Measurements from ENCODE around the gene CFAP74.

Gene CFAP74

DNA sequence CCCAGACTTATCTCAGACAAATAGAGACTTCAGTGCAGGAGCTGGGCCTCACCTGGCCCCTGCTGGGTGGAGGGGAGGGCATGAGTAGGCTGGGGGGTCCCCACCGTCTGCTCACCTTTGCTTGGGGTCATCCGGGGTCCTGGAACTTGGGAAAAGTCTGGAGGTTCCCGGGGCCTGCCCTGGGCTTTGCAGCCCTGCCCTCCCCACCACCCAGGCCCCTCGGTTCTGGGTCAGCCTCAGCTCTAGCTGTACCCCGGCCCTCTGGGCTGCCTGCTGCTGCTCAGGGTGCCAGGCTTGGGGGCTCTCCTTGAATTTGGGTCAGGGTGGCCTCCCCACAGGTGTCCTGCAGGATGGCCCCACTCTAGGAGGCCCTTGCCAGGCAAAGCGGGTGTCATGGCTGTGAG, 82.1 kb downstream of the CFAP74 start:
- H3K27ac ChIP-seq = no peak overlapping the region
- no peak overlapping the region for H3K4me2 ChIP-seq (ENCODE audit: low read length)
- TF ChIP-seq, protein P1, sequence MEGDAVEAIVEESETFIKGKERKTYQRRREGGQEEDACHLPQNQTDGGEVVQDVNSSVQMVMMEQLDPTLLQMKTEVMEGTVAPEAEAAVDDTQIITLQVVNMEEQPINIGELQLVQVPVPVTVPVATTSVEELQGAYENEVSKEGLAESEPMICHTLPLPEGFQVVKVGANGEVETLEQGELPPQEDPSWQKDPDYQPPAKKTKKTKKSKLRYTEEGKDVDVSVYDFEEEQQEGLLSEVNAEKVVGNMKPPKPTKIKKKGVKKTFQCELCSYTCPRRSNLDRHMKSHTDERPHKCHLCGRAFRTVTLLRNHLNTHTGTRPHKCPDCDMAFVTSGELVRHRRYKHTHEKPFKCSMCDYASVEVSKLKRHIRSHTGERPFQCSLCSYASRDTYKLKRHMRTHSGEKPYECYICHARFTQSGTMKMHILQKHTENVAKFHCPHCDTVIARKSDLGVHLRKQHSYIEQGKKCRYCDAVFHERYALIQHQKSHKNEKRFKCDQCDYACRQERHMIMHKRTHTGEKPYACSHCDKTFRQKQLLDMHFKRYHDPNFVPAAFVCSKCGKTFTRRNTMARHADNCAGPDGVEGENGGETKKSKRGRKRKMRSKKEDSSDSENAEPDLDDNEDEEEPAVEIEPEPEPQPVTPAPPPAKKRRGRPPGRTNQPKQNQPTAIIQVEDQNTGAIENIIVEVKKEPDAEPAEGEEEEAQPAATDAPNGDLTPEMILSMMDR (IDR thresholded peaks at IDR 0.05) = no peak

DNA sequence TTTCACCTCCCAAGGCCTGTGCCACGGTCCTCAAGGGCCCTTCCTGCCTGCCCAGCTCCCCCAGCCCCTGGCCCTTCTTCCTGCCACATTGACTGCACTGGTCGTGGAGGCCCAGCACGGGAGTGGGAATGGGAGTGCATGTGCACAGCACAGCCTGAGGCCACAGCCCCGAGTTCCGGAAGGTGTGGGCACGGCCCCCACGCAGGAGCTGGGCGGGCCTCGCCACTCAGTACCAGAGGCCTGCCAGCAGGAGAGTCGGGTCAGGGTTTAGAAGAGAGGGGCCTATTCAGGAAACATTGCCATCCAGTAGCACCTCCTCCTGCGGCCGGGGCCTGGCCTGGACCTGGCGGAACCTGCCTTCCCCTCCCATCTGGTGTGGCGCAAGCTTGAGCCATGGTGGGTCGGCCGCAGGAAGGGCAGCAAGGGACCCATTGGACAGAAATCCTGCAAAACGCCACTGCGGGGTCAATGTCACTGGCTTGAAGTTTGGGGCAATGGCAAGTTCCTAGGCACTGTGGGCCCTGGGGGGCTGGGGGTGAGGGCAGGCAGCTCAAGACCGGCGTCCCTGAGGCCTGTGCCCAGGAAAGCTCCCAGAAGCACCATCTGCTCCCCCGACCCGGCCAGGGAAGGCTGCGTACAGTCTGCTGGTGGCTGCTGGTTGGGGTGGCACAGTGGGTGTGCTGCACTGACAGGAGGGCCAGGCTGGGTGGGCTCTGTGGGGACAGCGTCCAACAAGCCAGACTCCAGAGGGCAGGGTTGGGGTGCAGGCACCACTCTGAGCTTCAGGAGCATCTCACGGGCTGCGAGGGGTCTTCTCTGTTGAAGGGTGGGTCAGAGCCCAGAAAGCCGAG, 82.8 kb downstream of the CFAP74 start:
- no peak overlapping the region for H3K4me2 ChIP-seq (ENCODE audit: low read length)
- H3K9ac ChIP-seq = no peak overlapping the region
- no peaks in the 10 kb centered on the region for H3K79me2 ChIP-seq
- no peak overlapping the region for H2AFZ ChIP-seq
- no peaks in the 10 kb centered on the region for H3K27me3 ChIP-seq (ENCODE audit: control insufficient read depth, insufficient read depth, low read length)
- no peaks in the 10 kb centered on the region for H3K4me1 ChIP-seq
- TF ChIP-seq, protein P1 (IDR thresholded peaks at IDR 0.05) = no peak
- no peak overlapping the region for H3K4me3 ChIP-seq (ENCODE audit: low read depth, low read length)
- no peak overlapping the region for H3K27ac ChIP-seq
- no peaks in the 10 kb centered on the region for H3K9me3 ChIP-seq (ENCODE audit: control insufficient read depth, low read length)
- H3K36me3 ChIP-seq (ENCODE audit: control insufficient read depth, insufficient read depth, low read length) = no peaks in the 10 kb centered on the region

More for the DNA sequence above, 82.1 kb downstream of the CFAP74 start:
- no peak overlapping the region for H3K4me3 ChIP-seq (ENCODE audit: low read depth, low read length)
- H3K9ac ChIP-seq = no peak overlapping the region
- no peaks in the 10 kb centered on the region for H3K27me3 ChIP-seq (ENCODE audit: control insufficient read depth, insufficient read depth, low read length)
- H3K36me3 ChIP-seq (ENCODE audit: control insufficient read depth, insufficient read depth, low read length) = no peaks in the 10 kb centered on the region
- no peaks in the 10 kb centered on the region for H3K4me1 ChIP-seq
- no peaks in the 10 kb centered on the region for H3K9me3 ChIP-seq (ENCODE audit: control insufficient read depth, low read length)
- H3K79me2 ChIP-seq = no peaks in the 10 kb centered on the region
- no peak overlapping the region for H2AFZ ChIP-seq

DNA sequence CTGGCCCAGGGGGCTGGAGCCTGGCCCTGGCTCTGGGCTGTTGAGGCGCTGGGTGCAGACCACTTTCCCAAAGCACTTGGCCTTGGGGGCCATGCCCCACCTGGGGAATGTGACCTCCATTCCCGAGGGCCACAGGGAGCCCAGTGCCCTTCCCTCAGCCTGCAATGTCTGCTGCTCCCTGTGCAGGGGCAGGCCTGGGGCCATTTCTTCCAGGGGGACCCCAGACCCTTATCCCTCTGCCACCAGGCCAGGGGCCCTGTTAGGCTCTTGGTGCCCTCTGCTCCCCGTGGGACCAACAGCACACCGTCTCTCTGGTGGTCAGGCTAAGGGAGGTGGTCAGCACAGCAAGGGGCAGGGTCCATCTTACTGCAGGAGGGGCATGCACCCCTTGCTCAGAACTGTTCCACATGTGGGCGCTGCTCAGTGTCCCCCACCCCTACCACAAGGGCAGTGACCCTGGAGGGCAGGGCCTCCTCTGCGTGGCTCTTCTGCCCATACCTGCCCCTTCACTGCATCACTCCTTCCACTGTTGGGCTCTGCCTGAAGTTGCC, 83.5 kb downstream of the CFAP74 start:
- H3K36me3 ChIP-seq (ENCODE audit: control insufficient read depth, insufficient read depth, low read length) = no peaks in the 10 kb centered on the region
- H3K79me2 ChIP-seq = no peaks in the 10 kb centered on the region
- H3K9ac ChIP-seq = no peak overlapping the region
- no peak overlapping the region for H3K4me3 ChIP-seq (ENCODE audit: low read depth, low read length)
- no peak overlapping the region for H3K27ac ChIP-seq
- H3K27me3 ChIP-seq (ENCODE audit: control insufficient read depth, insufficient read depth, low read length) = no peaks in the 10 kb centered on the region
- no peak overlapping the region for H2AFZ ChIP-seq
- no peaks in the 10 kb centered on the region for H3K4me1 ChIP-seq
- H3K9me3 ChIP-seq (ENCODE audit: control insufficient read depth, low read length) = no peaks in the 10 kb centered on the region
- TF ChIP-seq, protein P1 (IDR thresholded peaks at IDR 0.05) = no peak
- no peak overlapping the region for H3K4me2 ChIP-seq (ENCODE audit: low read length)

DNA sequence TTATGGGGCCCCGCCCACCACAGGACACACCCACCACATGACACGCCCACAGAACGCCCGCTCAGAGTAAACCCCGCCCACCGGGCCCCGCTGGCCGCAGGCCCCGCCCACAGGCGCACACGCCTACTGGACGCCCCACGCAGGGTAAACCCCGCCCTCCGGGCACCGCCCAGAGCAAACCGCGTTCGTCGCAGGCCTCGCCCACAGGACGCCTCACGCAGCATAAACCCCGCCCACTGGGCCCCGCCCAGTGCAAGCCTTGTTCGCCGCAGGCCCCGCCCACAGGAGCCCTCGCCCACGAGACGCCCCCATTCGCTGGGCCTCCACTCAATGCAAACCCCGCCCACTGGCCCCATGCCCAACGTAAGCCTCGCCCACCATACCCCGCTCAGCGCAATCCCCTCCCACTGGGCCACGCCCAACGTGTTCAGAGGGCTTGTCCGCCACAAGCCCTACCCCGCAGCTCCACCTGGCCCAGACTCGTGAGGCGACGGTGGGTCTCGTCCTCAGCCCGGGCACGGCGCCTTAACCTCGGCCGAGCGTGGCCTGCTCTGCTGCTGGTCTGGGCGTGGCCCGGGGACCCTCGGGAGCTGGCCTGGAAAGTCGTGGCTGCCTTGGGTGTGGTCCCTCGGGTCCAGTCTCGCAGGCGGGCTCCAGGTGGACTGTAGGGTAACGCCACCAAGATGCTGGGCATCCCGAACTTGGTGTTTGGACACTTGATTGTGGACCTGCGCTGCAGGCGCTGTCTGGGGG, 84.1 kb downstream of the CFAP74 start:
- no peaks in the 10 kb centered on the region for H3K9me3 ChIP-seq (ENCODE audit: control insufficient read depth, low read length)
- no peak overlapping the region for H3K9ac ChIP-seq
- TF ChIP-seq, protein P1 (IDR thresholded peaks at IDR 0.05) = no peak
- no peak overlapping the region for H3K27ac ChIP-seq
- H3K27me3 ChIP-seq (ENCODE audit: control insufficient read depth, insufficient read depth, low read length) = no peaks in the 10 kb centered on the region
- peak overlapping the region; percentile 70 for H3K4me2 ChIP-seq (ENCODE audit: low read length)
- H3K79me2 ChIP-seq = no peaks in the 10 kb centered on the region
- H2AFZ ChIP-seq = peak overlapping the region; percentile 50
- peak overlapping the region; percentile 50 for H3K4me3 ChIP-seq (ENCODE audit: low read depth, low read length)
- no peaks in the 10 kb centered on the region for H3K36me3 ChIP-seq (ENCODE audit: control insufficient read depth, insufficient read depth, low read length)
- no peaks in the 10 kb centered on the region for H3K4me1 ChIP-seq

All from parathyroid adenoma (tissue), 2 donors.